K562 (cell line): Measurements from ENCODE around the gene EPB41L1. TPM values are rescaled to one million over a fixed set of nuclear protein-coding genes. Genes with fewer than 3 reads are reported as not detected.

ENCODE experiments used
- ATAC-seq: fragments of 200-7000 bp; cut with Tn5 transposase; 3 replicates; pipeline ENCODE4 v1.9.1; 2020; ENCODE audit warnings: moderate library complexity
- BruUV-seq: library from RNA; stranded (reverse); fragments of 400-500 nt; replicated peaks from 2 replicates; lab custom pipeline; 2021; lab: Mats Ljungman, UMichigan
- CTCF ChIA-PET: fragments of 300-600 bp; formaldehyde crosslinking; extraction: SDS; loops from one replicate; lab custom pipeline; 2021; ENCODE audit warnings: low intra/inter-chr PET ratio; lab: Yijun Ruan, JAX
- POLR2A ChIA-PET: fragments of 300-600, 350-650 bp; sonication (Branson Sonifier 250); formaldehyde crosslinking; extraction: SDS; loops from one replicate; lab custom pipeline; 2021; ENCODE audit warnings: antibody characterized with exemption, inconsistent platforms; lab: Yijun Ruan, JAX
- DNase-seq, 4 experiments: peaks; one replicate each; pipeline versions ENCODE4 v3.0.0 to v3.0.0-alpha.2; 2011 to 2018; ENCODE audit warnings: low spot score in 3 of 4, mixed read lengths in 3 of 4; ENCODE audit errors: extremely low read depth in 1 of 4
- FAIRE-seq: peaks from 2 replicates; lab custom pipeline; 2011; peaks lifted over from hg19 to GRCh38; lab: Jason Lieb, UNC
- H2AFZ ChIP-seq: 2 replicates; pipeline ENCODE4 v1.6.0; 2011; ENCODE audit warnings: low read depth, low read length, control low read depth, inconsistent platforms
- H3K27ac ChIP-seq: fragments of 200-600 bp; 3 replicates; pipeline ENCODE4 v1.8.0; 2011; ENCODE audit warnings: low read depth, mild to moderate bottlenecking, control low read depth, inconsistent platforms, low read length, moderate library complexity, mixed read lengths; ENCODE audit errors: extremely low read depth
- H3K27me3 ChIP-seq, 2 experiments: fragments of 300-600 bp in 1 of 2; 2 replicates in 1 of 2; 3 replicates in 1 of 2; pipeline versions ENCODE4 v1.6.0 to v1.8.0; 2011; ENCODE audit warnings: inconsistent platforms in 2 of 2, low read length in 2 of 2, mild to moderate bottlenecking in 1 of 2, mixed read lengths in 1 of 2, moderate library complexity in 1 of 2; ENCODE audit not compliant: control insufficient read depth in 2 of 2, insufficient read depth in 2 of 2
- H3K36me3 ChIP-seq: fragments of 300-600 bp; 3 replicates; pipeline ENCODE4 v1.8.0; 2011; ENCODE audit warnings: mild to moderate bottlenecking, low read length, inconsistent platforms; ENCODE audit not compliant: control insufficient read depth, insufficient read depth
- H3K4me1 ChIP-seq, 2 experiments: fragments of 200-600 bp in 1 of 2; replicated peaks in 1 of 2; 2 replicates in 1 of 2; 3 replicates in 1 of 2; pipeline versions ENCODE4 v1.5.1 to v1.8.0; 2011; ENCODE audit warnings: inconsistent platforms in 2 of 2, low read length in 2 of 2, mild to moderate bottlenecking in 1 of 2, mixed read lengths in 1 of 2, moderate library complexity in 1 of 2; ENCODE audit not compliant: control insufficient read depth in 2 of 2, insufficient read depth in 2 of 2
- H3K4me2 ChIP-seq: 2 replicates; pipeline ENCODE4 v1.6.1; 2011; ENCODE audit warnings: low read length, control low read depth, inconsistent platforms, mixed read lengths; ENCODE audit not compliant: insufficient read depth
- H3K4me3 ChIP-seq: fragments of 200-600 bp; sonication (generic), shearing (Covaris generic); 2 replicates; pipeline ENCODE4 v1.5.1; 2016; ENCODE audit warnings: control low read depth, inconsistent platforms
- H3K79me2 ChIP-seq: fragments of 200-600 bp; 3 replicates; pipeline ENCODE4 v1.8.0; 2011; ENCODE audit warnings: low read length, inconsistent platforms; ENCODE audit not compliant: control insufficient read depth, insufficient read depth
- H3K9ac ChIP-seq, 2 experiments: 2 replicates each; pipeline versions ENCODE4 v1.6.0 to v1.6.1; 2011; ENCODE audit warnings: low read depth in 2 of 2, low read length in 2 of 2, control low read depth in 1 of 2, inconsistent platforms in 1 of 2, mild to moderate bottlenecking in 1 of 2, mixed read lengths in 1 of 2; ENCODE audit not compliant: insufficient read depth in 1 of 2
- H3K9me1 ChIP-seq: one replicate; pipeline ENCODE4 v1.6.0; 2011; ENCODE audit warnings: inconsistent platforms, mild to moderate bottlenecking, low read length, moderate library complexity; ENCODE audit not compliant: control insufficient read depth, insufficient read depth
- H3K9me3 ChIP-seq: replicated peaks from 2 replicates; pipeline ENCODE4 v1.5.1; 2011; ENCODE audit warnings: low read depth, low read length, inconsistent platforms; ENCODE audit not compliant: control insufficient read depth, insufficient read depth
- H4K20me1 ChIP-seq: replicated peaks from 2 replicates; pipeline ENCODE4 v1.6.1; 2011; ENCODE audit warnings: low read length, inconsistent platforms, mixed read lengths; ENCODE audit not compliant: control insufficient read depth, insufficient read depth
- CBFA2T3 ChIP-seq: fragments of 450-650 bp; IDR thresholded peaks from 2 replicates; pipeline ENCODE4 v1.6.1; 2017
- DDX20 ChIP-seq: fragments of 450-650 bp; IDR thresholded peaks from 2 replicates; pipeline ENCODE4 v1.6.1; 2016; ENCODE audit warnings: missing genetic modification characterization, low read depth, mild to moderate bottlenecking, missing compliant biosample characterization, moderate library complexity
- EHMT2 ChIP-seq: fragments of 450-650 bp; IDR thresholded peaks from 2 replicates; pipeline ENCODE4 v1.6.1; 2018; ENCODE audit warnings: antibody characterized with exemption
- KLF10 ChIP-seq: fragments of 250-450 bp; sonication (Bioruptor Pico); IDR thresholded peaks from 2 replicates; pipeline ENCODE4 v1.6.1; 2021; ENCODE audit warnings: matching md5 sums
- MTA1 ChIP-seq: fragments of 450-650 bp; IDR thresholded peaks from 2 replicates; pipeline ENCODE4 v1.6.1; 2017; ENCODE audit warnings: borderline replicate concordance
- MTA2 ChIP-seq: fragments of 450-650 bp; IDR thresholded peaks from 2 replicates; pipeline ENCODE4 v1.6.1; 2016; ENCODE audit warnings: low read depth
- PHTF2 ChIP-seq: fragments of 250-450 bp; sonication (Bioruptor Pico); IDR thresholded peaks from 2 replicates; pipeline ENCODE4 v1.5.0; 2021; ENCODE audit warnings: mild to moderate bottlenecking
- SMARCC2 ChIP-seq: fragments of 450-650 bp; IDR thresholded peaks from 2 replicates; pipeline ENCODE4 v1.6.1; 2017; ENCODE audit warnings: antibody characterized with exemption, moderate library complexity, mild to moderate bottlenecking, low read depth
- SPI1 ChIP-seq: IDR thresholded peaks from 2 replicates; pipeline ENCODE4 v1.6.1; 2011; ENCODE audit warnings: low read depth, low read length, control low read depth, borderline replicate concordance
- STAT5A ChIP-seq: IDR thresholded peaks from 2 replicates; pipeline ENCODE4 v1.6.1; 2012; ENCODE audit warnings: low read length, inconsistent platforms, borderline replicate concordance
- TAF1 ChIP-seq: IDR thresholded peaks from 2 replicates; pipeline ENCODE4 v1.6.1; 2011; ENCODE audit warnings: mild to moderate bottlenecking, low read length, moderate library complexity; ENCODE audit not compliant: insufficient read depth, control insufficient read depth, severe bottlenecking; ENCODE audit errors: extremely low read depth
- TBL1XR1 ChIP-seq, 2 experiments: IDR thresholded peaks; 2 replicates each; pipeline ENCODE4 v1.6.1; 2012; ENCODE audit warnings: improper control_type of control experiment in 2 of 2, low read length in 2 of 2, mild to moderate bottlenecking in 1 of 2
- ZKSCAN3 ChIP-seq: fragments of 250-450 bp; sonication (Bioruptor Pico); IDR thresholded peaks from 2 replicates; pipeline ENCODE4 v1.4.0; 2020
- in situ Hi-C: fragments of 300-500 bp; cut with MboI; formaldehyde crosslinking; loops from 4 replicates; pipeline ENCODE4 v1.15.0; 2018; ENCODE audit warnings: inconsistent platforms, mixed read lengths
- intact Hi-C: fragments of 100-400 bp; cut with micrococcal nuclease; formaldehyde crosslinking; loops from 2 replicates; pipeline ENCODE4 v1.14.2; 2022
- polyA plus RNA-seq, 8 experiments: library from polyadenylated mRNA; depleted of rRNA in 4 of 8; stranded (reverse) in 5 of 8; unstranded in 3 of 8; fragments of >200 nt; fragmentation: Nextera tagmentation in 2 of 8; fragmentation: Illumina TruSeq in 1 of 8; extraction: Ambion mirVana in 2 of 8; extraction: Trizol in 1 of 8; gene quantifications; 2 replicates each; pipeline versions ENCODE4 v1.2.1 to v1.2.3, GENCODE V29; 2011 to 2014; ENCODE audit warnings: inconsistent platforms in 1 of 8, missing spikeins in 1 of 8
- total RNA-seq, 7 experiments: library from RNA; depleted of rRNA in 6 of 7; stranded (reverse); fragments of >200 nt in 6 of 7; fragmentation: Illumina TruSeq in 2 of 7; extraction: Trizol in 2 of 7; gene quantifications; 2 replicates each; pipeline versions ENCODE4 v1.2.1 to v1.2.3, GENCODE V29; 2011 to 2021; ENCODE audit warnings: low replicate concordance in 1 of 7
- TF ChIP-seq, protein P1 (sequence below), 3 experiments: fragments of 200-800 bp in 1 of 3; sonication (Bioruptor generic) in 1 of 3; sonication (generic) in 1 of 3; formaldehyde crosslinking in 1 of 3; IDR thresholded peaks; 2 replicates each; pipeline versions ENCODE4 v1.6.1 to v1.8.0; 2016 to 2022; ENCODE audit warnings: mild to moderate bottlenecking in 2 of 3, missing compliant biosample characterization in 2 of 3, missing genetic modification characterization in 2 of 3, missing genetic modification reagents in 1 of 3
- TF ChIP-seq, protein P2 (sequence below), 2 experiments: fragments of 250-450 bp in 1 of 2; fragments of 450-650 bp in 1 of 2; sonication (Bioruptor Pico) in 1 of 2; IDR thresholded peaks; 2 replicates each; pipeline versions ENCODE4 v1.6.1 to v1.8.0; 2016 to 2021; ENCODE audit warnings: mild to moderate bottlenecking in 2 of 2, moderate library complexity in 2 of 2, missing compliant biosample characterization in 1 of 2, missing genetic modification characterization in 1 of 2
- TF ChIP-seq, protein P3 (sequence below): sonication (generic); formaldehyde crosslinking; IDR thresholded peaks from 2 replicates; pipeline ENCODE4 v1.9.0; 2022; ENCODE audit warnings: mild to moderate bottlenecking, missing genetic modification reagents

EPB41L1 gene
- total and polyA plus RNA-seq, 9 of the 15 experiments (the other 6 are each of a cell fraction or from before 2014, with no cell fraction given), result 0.11 to 4.3 (median 1.3) TPM

DNA sequence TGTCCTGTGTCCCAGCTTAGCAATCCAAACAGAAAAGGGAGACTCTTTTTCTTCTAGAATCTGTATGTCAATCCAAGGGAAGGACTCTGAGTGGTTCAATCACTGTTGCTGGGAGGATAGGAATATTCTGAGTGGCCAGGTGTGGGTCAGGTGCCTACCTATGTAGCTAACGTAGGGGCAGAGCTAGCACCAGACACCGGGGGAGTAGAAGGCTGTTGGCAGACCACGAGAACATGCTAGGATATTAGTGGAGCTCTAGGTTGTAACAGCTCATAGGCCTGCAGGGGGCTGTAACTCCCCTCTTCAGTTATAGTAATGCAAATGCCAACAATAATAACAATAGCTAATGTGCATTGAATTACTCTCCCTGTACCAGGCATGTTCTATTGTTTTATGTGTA is 39.8 kb upstream of the EPB41L1 start (continued):
- TF ChIP-seq SPI1 (no peak), DDX20 (tag) (no peak), KLF10 (CRISPR knock-in tag) (no peak), STAT5A (no peak), MTA2 (no peak), CBFA2T3 (no peak), ZKSCAN3 (CRISPR knock-in tag) (no peak), MTA1 (no peak)

DNA sequence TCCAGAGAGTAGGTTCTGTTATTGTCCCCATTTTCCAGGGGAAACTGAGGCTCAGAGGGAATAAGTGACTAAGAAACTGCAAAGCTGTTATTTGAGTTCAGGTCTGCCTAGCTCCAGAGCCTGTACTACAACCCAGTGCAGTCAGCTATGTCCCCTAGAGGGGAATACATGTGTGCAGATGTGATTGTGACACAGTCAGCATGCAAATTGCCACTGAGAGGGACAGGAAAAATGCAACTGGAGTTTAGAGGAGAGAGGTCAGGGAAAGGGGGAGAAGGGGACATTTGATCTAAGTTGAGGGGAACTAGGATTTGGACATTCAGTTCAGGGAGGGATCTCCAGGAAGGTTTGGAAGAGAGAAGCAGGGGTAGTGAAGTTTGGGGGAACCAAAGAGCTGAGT is 38.6 kb upstream of the EPB41L1 start:
- POLR2A ChIA-PET, result interaction anchor here (0.6 to 0.8 kb wide), 3 partner anchors 31 to 367 kb away, joined by 3 to 4 read pairs (median 3); no protein-coding TSS in a partner anchor
- in situ Hi-C loops, result no loop called here
- no peak for TF ChIP-seq TBL1XR1 (IDR thresholded peaks at IDR 0.05; ENCODE audit: low read length in 2 of 2)
- TF ChIP-seq MTA1, result no peak
- TF ChIP-seq, protein P1, sequence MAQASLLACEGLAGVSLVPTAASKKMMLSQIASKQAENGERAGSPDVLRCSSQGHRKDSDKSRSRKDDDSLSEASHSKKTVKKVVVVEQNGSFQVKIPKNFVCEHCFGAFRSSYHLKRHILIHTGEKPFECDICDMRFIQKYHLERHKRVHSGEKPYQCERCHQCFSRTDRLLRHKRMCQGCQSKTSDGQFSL (CRISPR knock-in tag; IDR thresholded peaks at IDR 0.05), result no peak
- TF ChIP-seq, protein P1 (tag; IDR thresholded peaks at IDR 0.05), result no peak
- TF ChIP-seq, protein P2, sequence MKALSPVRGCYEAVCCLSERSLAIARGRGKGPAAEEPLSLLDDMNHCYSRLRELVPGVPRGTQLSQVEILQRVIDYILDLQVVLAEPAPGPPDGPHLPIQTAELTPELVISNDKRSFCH (CRISPR knock-in tag; IDR thresholded peaks at IDR 0.05), result no peak
- TF ChIP-seq, protein P2 (tag; IDR thresholded peaks at IDR 0.05), result no peak
- TF ChIP-seq SMARCC2, result no peak
- no peak for TF ChIP-seq EHMT2
- TF ChIP-seq TAF1, result no peak
- TF ChIP-seq, protein P3, sequence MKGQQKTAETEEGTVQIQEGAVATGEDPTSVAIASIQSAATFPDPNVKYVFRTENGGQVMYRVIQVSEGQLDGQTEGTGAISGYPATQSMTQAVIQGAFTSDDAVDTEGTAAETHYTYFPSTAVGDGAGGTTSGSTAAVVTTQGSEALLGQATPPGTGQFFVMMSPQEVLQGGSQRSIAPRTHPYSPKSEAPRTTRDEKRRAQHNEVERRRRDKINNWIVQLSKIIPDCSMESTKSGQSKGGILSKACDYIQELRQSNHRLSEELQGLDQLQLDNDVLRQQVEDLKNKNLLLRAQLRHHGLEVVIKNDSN, result no peak
- TF ChIP-seq PHTF2 (CRISPR knock-in tag), result no peak

More for the DNA sequence above, 38.6 kb upstream of the EPB41L1 start:
- ATAC-seq (no peak), FAIRE-seq (no peak), DNase-seq (no peak)
- Histone ChIP-seq H3K4me1 (peaks cover 0 to 8% of the 10 kb centered on the region in 2 experiments; a peak in 3 of 5 replicates), H3K36me3 (no peaks in the 10 kb centered on the region), H3K27me3 (no peaks in the 10 kb centered on the region), H4K20me1 (no peaks in the 10 kb centered on the region), H3K4me2 (no peak overlapping the region), H2AFZ (no peak overlapping the region), H3K9me1 (no peaks in the 10 kb centered on the region), H3K4me3 (no peak overlapping the region), H3K27ac (no peak overlapping the region), H3K79me2 (no peaks in the 10 kb centered on the region), H3K9ac (no peak overlapping the region), H3K9me3 (no peaks in the 10 kb centered on the region)
- no TSS peak for BruUV-seq
- CTCF ChIA-PET, result no interaction called here
- intact Hi-C loops, result no loop called here
